Fibroblast of peridontal ligament (primary cell): ENCODE measurements around the gene ATG5.
"Not testable (repeated sequence)": the region's sequence is repeated elsewhere in the genome, so short reads cannot be mapped to it uniquely, and the experiment has no call there.

Experiments used
- DNase-seq: peaks from one replicate; pipeline ENCODE4 v3.0.0-alpha.2; 2010; ENCODE audit errors: extremely low read depth

Gene ATG5

DNA sequence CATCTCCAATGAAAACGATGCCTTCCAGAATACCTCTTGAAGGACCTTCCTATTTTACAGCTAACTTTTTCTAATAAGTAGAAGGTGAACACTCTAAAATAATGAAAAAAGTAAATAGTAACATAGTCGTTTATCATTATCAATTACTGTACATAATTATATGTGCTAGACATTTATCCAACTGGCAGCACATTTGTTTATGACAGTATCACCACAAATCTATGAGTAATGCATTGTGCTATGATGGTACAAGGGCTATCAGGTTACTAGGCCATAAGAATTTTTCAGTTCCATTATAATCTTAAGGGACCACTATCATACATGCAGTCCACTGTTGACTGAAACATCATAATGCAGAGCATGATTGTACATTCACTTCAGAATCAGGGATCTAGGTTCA, 68.4 kb downstream of the ATG5 start:
- peak; percentile 72 for DNase-seq

- DNase-seq = peak; percentile 85
Observed at GRCh38 chr6:106256201-106256968, 69.2 kb downstream of the ATG5 start.

- no peak for DNase-seq
Observed at GRCh38 chr6:106255306-106255705, 70.3 kb downstream of the ATG5 start.

GRCh38 chr6:106254636-106255035, 70.9 kb downstream of the ATG5 start:
- peak; percentile 64 for DNase-seq

DNA sequence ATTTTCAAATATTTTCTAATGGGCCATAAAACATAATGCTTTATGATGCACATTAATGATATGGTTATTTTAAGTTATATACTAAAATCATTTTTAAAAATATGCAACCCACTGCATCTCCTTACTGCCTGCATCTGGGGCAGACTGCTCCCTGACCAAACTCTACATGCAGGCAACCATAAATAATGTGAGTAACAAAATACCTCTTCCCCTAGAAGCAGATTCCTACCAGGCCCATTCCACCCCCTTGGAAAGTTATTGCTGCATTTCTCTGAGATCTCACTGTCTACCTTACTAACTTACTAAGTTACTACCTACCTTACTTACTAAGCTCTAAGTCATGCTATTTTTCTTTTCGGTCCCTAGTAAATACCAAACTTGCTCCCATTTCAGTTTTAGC, 71.8 kb downstream of the ATG5 start:
- DNase-seq = no peak

DNA sequence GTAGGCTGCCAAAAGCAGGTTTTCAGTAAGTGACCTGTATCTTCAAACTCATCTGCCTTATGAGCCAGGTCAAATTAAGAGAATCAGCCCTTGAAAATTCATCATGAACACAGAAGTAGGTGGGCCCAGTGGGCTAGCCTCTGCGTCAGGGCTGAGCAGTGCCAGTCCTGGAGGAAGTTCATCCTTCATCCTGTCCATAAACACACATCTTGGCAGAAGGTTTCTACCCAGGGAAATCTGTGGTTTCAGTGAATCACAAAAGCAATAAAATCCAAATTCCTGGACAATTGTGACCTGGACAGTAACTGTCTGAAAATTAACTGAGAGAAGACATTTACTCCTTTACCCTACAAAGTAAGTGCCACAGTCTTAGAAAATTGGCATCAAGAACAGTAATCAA, 72.4 kb downstream of the ATG5 start:
- peak; percentile 58 for DNase-seq

GRCh38 chr6:106252687-106253086, 72.9 kb downstream of the ATG5 start:
- DNase-seq = no peak

DNA sequence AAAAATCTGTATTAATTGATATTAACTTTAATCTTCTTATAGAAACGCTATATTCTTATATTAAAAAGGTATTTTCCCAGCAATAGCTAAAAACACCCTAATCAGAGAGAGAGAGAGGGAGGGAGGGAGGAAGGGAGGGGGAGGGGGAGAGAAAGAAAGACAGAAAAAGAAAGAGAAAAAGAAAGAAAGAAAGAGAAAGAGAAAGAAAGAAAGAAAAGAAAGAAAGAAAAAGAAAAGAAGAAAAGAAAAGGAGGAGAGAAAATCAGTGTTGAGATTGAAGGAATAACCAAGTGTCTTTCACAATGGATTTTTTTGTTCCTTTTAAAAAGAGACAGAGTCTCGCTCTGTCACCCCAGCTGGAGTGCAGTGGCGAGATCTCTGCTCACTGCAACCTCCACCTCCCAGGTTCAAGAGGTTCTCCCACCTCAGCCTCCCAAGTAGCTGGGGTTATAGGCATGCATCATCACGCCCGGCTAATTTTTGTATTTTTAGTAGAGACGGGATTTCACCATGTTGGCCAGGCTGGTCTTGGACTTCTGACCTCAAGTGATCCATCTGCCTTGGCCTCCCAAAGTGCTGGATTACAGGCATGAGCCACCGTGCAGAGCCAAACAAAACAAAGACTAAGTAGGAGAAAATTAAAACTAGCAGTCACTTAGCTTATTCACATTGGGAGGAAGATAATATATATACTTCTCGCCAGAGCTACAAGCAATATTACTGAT, 73.9 kb downstream of the ATG5 start:
- peak; percentile 63 for DNase-seq

DNA sequence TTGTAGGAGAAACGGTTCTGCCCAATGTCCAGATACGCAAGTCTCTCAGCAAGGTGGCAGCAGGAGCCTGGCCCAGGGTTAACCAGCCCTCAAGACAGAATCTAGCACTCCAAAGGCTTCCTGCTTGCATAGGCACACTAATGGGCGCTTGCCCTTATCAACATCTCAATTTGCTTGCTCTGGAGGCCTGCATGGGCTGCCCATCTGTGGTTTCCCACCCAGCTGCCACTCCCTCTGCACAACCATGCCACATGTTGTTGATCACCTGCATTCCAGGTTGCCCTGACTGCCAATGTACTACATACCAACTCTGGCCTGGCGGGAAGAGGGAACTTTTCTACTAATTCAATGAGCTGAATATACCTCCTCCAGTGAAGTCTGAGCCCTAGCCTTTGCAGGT, 74.6 kb downstream of the ATG5 start:
- no peak for DNase-seq

GRCh38 chr6:106249658-106250057, 75.9 kb downstream of the ATG5 start:
- no peak for DNase-seq

- DNase-seq = no peak
Observed at GRCh38 chr6:106247733-106248132, 77.8 kb downstream of the ATG5 start.

DNA sequence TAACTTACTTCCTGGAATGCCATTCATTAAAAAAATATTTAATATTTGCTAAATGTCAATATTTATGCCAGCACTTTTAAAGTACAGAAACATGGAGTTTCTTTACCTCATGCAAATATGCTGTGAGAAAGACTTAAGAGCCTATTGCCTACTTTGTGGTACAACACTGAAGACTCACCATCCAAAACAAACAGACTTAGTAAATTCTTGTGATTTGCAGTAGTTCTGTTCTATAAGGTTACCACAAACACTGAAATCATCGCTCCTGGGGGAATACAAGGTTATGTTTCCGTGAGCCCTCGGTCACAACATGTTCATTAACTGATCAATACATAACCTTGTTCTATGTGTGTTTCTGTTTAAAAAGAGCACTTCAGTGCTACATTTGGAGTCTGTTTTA, 78.3 kb downstream of the ATG5 start:
- peak; percentile 52 for DNase-seq

DNA sequence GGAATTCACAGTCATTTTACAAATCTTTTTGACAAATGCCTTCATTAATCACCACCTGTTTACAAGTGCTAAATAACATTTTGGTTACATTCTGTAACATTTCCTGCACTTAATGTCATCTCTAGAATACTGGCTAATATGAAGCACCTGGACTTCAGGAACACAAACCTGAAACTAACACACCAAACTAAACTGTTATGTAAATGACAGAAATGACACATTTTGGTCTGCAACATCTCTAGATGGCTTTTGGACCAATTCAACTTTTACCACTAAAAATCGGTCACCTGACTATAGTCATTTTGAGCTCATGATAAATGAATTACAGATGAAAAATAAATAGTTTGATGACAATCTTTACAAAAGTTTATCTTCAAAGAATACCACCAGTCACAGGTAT, 80.6 kb downstream of the ATG5 start:
- DNase-seq = no peak

- no peak for DNase-seq
Observed at GRCh38 chr6:106244521-106244920, 81.0 kb downstream of the ATG5 start.

DNA sequence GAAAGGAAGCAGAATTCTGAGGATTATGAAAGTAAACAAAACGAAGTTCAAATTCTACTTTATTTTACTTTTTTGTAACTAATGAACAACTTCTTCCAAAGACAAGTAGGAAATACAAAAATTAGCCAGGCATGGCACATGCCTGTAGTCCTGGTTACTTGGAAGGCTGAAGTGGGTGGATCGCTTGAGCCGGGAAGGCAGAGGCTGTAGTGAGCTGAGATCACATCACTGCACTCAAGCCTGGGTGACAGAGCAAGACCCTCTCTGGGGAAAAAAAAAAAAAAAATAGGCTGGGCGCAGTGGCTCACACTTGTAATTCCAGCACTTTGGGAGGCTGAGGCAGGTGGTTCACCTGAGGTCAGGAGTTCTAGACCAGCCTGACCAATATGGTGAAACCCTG, 82.3 kb downstream of the ATG5 start:
- no peak for DNase-seq

DNA sequence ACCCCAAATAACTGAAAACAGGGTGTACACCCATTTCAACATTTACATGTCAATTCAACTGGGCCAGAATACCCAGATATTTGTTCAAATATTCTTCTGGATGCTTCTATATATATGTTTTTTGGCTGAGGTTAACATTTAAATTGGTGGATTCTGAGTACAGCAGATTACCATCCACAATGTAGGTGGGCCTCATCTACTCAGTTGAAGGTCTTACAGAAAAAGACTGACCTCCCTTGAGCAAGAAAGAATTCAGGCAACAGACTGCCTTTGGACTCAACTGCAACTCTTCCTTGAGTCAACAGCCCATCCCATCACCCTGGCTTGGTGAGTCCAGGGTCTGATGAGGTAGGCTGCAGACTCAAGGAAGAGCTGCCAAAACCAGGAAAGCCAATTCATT, 84.1 kb downstream of the ATG5 start:
- DNase-seq = no peak

- DNase-seq = no peak
Observed at GRCh38 chr6:106237286-106237685, 88.3 kb downstream of the ATG5 start.

DNA sequence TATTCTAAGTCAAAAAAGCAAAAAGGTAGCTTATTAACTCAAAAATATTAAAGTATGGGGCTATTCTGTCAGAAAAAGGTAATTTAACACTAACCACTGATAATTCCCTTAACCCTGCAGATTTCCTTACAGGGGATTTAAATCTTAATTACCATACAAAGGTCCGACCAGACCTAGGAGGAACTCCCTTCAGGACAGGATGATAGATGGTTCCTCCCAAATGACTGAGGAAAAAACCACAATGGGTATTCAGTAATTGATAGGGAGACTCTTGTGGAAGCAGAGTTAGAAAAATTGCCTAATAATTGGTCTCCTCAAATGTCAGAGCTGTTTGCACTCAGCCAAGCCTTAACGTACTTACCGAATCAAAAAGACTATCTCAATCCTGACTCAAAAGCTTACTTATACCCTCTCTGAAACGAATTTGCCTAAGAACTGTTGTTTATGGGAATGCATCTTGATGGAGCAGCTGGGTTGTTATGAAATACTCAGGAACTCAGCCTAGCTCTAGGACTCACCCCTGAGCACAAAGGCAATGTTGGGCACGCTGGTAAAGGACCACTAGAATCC, 95.6 kb downstream of the ATG5 start:
- DNase-seq = not testable (repeated sequence)

GRCh38 chr6:106227612-106228507, 97.7 kb downstream of the ATG5 start:
- no peak for DNase-seq

GRCh38 chr6:106226676-106227075, 98.9 kb downstream of the ATG5 start:
- no peak for DNase-seq

DNA sequence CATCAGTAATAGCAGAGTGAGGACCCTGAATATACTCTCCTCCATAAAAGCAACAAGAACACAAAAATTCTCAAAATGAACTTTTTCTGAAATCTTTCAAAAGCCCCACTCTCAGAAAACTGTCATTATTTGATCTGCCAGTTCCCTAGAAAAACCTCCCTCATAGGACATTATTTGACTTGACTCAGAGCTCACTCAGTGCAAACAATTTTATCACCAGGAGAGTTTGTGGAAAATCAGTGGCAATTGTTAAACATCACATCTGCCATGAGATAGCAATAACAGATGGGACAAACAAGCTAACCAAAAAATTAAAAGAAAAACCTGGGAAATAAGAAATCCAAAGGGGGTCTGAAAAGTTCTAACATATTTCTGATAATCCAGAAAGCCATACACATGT, 100.0 kb downstream of the ATG5 start:
- no peak for DNase-seq

GRCh38 chr6:106223300-106223930, 102.1 kb downstream of the ATG5 start:
- peak; percentile 91 for DNase-seq
